HG03457 (cell line): ENCODE measurements around the gene ENPP1.
"Not testable (repeated sequence)": the region's sequence is repeated elsewhere in the genome, so short reads cannot be mapped to it uniquely, and the experiment has no call there.

Source experiments
- ATAC-seq: cut with Tn5 transposase; IDR thresholded peaks from one replicate; pipeline ENCODE4 v1.9.1; 2021; ENCODE audit warnings: moderate number of reproducible peaks; ENCODE audit not compliant: unreplicated experiment

Gene ENPP1

DNA sequence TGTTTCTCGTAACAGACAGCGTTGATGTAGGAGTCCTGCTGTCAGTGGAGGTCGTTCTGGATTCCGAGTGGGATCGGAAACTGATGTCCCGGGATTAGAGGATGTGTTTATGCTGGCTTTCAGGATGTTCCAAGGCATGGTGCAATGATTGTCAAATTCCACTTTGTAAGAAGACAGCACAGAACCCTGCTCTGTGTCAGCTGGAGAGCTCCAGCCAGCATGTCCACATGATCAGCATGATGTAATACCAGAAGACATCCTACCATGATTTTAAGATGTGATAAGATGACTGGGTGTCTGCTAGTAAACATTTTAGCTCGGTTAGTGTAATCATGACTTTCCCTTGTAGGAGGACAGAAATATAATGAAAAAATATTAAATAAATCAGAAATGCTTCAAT is 20.3 kb downstream of the ENPP1 start:
- no peak for ATAC-seq

GRCh38 chr6:131828951-131829350 is 21.1 kb downstream of the ENPP1 start:
- no peak for ATAC-seq

DNA sequence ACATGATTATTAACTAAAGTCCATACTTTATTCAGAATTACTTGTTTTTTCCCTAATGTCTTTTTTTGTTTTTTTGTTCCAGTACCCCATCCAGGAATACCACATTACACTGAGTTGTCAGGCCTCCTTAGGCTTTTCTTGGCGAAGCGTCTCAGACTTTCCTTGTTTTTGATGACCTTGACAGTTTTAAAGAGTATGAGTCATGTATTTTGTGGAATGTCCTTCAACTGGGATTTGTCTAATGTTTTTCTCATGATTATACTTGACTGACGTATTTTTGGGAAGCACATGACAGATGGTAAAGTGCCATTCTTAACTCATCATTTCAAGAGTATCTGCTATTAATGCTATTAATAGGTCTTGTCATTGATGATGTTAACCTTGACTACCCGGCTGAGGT is 23.6 kb downstream of the ENPP1 start:
- no peak for ATAC-seq

- ATAC-seq = no peak
These were observed 24.1 kb downstream of the ENPP1 start for GRCh38 chr6:131831886-131832285.

- ATAC-seq = no peak
These were observed 24.5 kb downstream of the ENPP1 start for GRCh38 chr6:131832363-131832762.

- ATAC-seq = no peak
These were observed 30.2 kb downstream of the ENPP1 start for GRCh38 chr6:131838051-131838450.

DNA sequence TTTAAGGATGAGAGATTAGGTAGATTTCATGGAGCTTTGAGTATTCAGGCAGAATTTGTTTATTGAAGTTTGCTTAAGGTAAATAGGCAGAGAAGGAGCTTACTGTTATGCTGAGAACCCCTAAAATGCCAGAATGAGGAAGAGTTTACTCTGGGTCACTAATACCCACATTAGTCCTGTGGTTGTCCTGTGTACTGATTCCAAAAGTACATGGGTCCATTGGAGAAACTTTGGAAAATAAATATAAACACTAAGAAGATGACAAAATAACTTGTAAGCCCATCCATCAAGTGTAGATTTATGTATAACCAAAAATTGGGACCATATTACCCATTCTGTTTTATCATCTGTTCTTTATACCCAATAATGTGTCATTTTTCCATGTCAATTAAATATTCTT is 31.6 kb downstream of the ENPP1 start:
- ATAC-seq = no peak

GRCh38 chr6:131840441-131840840 is 32.6 kb downstream of the ENPP1 start:
- ATAC-seq = no peak

GRCh38 chr6:131840936-131841583 is 33.2 kb downstream of the ENPP1 start:
- no peak for ATAC-seq

DNA sequence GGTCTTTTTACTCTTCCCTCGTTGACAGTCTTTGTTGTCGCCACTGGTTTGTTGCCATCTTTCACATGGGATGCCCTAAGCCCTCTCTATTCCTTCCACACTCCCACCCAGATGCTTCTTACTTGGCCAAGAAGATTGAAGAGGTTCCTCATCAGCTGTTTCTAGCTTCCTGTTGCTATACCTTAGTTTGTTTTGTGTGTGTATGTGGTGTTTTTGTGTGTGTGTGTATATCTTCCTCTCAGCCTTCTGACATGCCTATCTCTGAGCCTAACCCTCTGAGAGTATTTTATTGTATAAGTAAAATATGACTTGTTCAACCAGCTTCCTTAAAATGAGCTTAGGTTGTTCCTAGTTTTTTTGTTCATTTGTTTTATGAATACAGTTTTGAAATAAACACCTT is 35.9 kb downstream of the ENPP1 start:
- no peak for ATAC-seq

GRCh38 chr6:131844243-131844841 is 36.5 kb downstream of the ENPP1 start:
- ATAC-seq = no peak

DNA sequence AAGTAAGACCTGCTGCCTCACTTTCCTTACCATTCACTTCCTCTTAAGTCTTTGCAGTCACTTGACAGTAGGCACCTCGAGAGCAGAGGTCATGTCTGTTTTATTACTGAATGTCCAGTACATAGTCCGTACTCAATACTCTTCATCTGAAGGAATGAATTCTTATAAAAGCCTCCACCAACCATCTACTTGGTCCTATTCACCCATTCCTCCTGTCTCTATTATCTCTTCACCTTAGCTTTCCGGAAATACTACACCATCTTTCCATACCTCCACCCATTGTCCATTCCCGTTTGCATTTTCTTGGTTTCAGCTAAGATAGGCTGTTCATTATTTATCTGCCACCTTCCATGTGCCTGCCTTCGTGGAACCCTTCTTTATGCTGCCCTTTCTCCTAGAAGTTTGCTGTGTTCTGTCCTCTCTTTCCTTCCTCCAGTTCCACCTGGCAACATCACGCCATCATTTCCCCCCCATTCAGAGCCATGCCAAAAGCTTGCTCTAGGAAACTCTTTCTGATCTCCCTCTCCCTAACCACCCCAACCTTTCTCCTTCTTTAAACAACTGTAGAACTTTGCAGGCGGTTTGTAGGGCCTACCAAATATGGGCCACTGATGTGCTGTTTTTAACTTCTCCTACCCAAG is 38.3 kb downstream of the ENPP1 start:
- ATAC-seq = no peak

GRCh38 chr6:131846905-131847304 is 39.1 kb downstream of the ENPP1 start:
- no peak for ATAC-seq

- ATAC-seq = no peak
These were observed 42.0 kb downstream of the ENPP1 start for GRCh38 chr6:131849799-131850198.

GRCh38 chr6:131851049-131851769 is 43.4 kb downstream of the ENPP1 start:
- no peak for ATAC-seq

DNA sequence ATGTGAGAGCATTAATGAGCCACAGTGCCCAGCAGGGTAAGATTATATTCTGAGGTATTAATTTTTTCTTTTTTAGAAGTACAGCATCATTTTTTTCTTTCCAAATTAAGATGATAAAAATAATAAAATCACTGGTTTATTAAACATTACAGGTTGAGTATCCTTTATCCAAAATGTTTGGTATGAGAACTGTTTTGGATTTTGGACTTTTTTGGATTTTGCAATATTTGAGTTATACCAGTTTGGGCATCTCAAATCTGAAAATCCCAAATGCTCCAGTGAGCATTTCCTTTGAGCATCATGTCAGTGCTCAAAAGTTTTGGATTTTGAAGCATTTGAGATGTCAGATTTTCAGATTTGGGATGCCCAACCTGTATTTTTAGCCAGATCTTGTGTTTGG is 44.4 kb downstream of the ENPP1 start:
- no peak for ATAC-seq

DNA sequence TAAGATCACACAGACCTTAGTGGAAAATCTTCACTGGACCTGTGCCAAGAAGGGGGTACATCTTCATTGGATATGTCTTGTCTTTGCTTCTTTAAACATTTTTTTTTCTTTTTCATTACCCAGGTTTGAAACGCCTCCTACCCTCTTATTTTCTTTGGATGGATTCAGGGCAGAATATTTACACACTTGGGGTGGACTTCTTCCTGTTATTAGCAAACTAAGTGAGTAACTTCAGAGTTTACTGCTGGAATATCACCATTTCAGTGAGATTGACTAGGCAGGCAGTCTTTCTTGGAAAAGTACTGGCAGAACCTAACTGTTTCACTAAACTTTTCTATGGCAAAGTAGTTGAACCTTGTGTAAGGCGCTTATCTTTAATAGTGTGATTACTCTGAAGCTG is 47.0 kb downstream of the ENPP1 start:
- no peak for ATAC-seq

- no peak for ATAC-seq
These were observed 51.1 kb downstream of the ENPP1 start for GRCh38 chr6:131858765-131859415.

DNA sequence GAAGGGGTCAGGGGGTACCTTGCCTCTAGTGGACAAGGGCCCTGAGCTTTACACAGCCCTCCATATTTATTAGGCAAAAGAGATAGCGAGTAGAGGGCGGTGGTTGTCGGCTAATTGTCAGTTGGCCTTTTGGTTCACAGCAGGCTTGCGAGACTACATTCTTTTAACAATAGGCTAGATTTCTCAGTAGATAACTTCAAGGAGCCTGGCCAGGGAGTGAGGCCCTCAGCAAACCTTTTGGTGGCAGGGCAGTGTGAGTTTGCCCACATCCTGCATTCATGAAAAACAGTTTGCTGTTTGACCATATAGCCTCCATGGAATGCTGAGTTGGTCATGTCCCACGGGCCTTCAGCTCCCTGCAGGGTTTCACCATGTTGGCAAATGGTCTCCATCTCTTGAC is 51.8 kb downstream of the ENPP1 start:
- ATAC-seq = not testable (repeated sequence)

DNA sequence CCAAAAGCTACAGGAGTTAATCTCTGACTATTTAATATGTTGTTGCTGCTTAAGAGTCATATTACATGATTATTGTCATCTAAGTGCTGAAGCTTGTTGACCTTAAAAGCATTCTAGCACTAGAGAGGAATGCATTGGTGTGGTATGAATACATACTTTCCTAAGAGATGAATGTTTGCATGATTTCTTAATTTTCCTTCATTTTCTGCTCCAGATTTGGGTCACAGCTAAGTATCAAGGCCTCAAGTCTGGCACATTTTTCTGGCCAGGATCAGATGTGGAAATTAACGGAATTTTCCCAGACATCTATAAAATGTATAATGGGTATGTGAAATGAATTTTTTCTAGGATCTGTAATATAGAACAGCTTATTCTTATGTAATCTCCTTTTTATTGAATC is 53.6 kb downstream of the ENPP1 start:
- no peak for ATAC-seq

GRCh38 chr6:131862476-131862875 is 54.7 kb downstream of the ENPP1 start:
- ATAC-seq = no peak
